Bronchial epithelial cell (primary cell): Measurements from ENCODE around the gene BICC1. TPM values are rescaled to one million over a fixed set of nuclear protein-coding genes. Genes with fewer than 3 reads are reported as not detected.

Experiments used
- DNase-seq: peaks from one replicate; pipeline ENCODE4 v3.0.0-alpha.2; 2010; ENCODE audit warnings: low read depth
- FAIRE-seq: peaks from 2 replicates; lab custom pipeline; 2011; peaks lifted over from hg19 to GRCh38; lab: Jason Lieb, UNC
- H3K27me3 ChIP-seq: 2 replicates; pipeline ENCODE4 v1.5.1; 2011; ENCODE audit warnings: low read length; ENCODE audit not compliant: control insufficient read depth, insufficient read depth
- H3K36me3 ChIP-seq: 2 replicates; pipeline ENCODE4 v1.5.1; 2011; ENCODE audit warnings: low read length; ENCODE audit not compliant: control insufficient read depth, insufficient read depth
- H3K4me3 ChIP-seq: 2 replicates; pipeline ENCODE4 v1.5.1; 2011; ENCODE audit warnings: mild to moderate bottlenecking, low read depth, low read length, control low read depth
- total RNA-seq: library from RNA; depleted of rRNA; stranded (reverse); fragments of >200 nt; gene quantifications from 2 replicates; pipeline ENCODE4 v1.2.1, GENCODE V29; 2014
- TF ChIP-seq, protein P1 (sequence below): IDR thresholded peaks from 2 replicates; pipeline ENCODE4 v1.5.1; 2011; ENCODE audit warnings: mild to moderate bottlenecking, moderate library complexity, low read length, control low read depth, inconsistent platforms; ENCODE audit not compliant: insufficient read depth, severe bottlenecking

Gene BICC1
- total RNA-seq, 1 donor from 2014 or later: 1.1 TPM

- TF ChIP-seq, protein P1, sequence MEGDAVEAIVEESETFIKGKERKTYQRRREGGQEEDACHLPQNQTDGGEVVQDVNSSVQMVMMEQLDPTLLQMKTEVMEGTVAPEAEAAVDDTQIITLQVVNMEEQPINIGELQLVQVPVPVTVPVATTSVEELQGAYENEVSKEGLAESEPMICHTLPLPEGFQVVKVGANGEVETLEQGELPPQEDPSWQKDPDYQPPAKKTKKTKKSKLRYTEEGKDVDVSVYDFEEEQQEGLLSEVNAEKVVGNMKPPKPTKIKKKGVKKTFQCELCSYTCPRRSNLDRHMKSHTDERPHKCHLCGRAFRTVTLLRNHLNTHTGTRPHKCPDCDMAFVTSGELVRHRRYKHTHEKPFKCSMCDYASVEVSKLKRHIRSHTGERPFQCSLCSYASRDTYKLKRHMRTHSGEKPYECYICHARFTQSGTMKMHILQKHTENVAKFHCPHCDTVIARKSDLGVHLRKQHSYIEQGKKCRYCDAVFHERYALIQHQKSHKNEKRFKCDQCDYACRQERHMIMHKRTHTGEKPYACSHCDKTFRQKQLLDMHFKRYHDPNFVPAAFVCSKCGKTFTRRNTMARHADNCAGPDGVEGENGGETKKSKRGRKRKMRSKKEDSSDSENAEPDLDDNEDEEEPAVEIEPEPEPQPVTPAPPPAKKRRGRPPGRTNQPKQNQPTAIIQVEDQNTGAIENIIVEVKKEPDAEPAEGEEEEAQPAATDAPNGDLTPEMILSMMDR: no peak
- no peak for FAIRE-seq
- no peaks in the 10 kb centered on the region for H3K36me3 ChIP-seq
- no peak overlapping the region for H3K4me3 ChIP-seq
- no peak for DNase-seq
- H3K27me3 ChIP-seq: no peaks in the 10 kb centered on the region
Observed at GRCh38 chr10:58615237-58615935, 102.7 kb downstream of the BICC1 start.

GRCh38 chr10:58618158-58618676 is 105.5 kb downstream of the BICC1 start:
- H3K36me3 ChIP-seq: no peaks in the 10 kb centered on the region
- no peak for DNase-seq
- no peaks in the 10 kb centered on the region for H3K27me3 ChIP-seq
- no peak overlapping the region for H3K4me3 ChIP-seq
- no peak for FAIRE-seq
- TF ChIP-seq, protein P1: no peak

DNA sequence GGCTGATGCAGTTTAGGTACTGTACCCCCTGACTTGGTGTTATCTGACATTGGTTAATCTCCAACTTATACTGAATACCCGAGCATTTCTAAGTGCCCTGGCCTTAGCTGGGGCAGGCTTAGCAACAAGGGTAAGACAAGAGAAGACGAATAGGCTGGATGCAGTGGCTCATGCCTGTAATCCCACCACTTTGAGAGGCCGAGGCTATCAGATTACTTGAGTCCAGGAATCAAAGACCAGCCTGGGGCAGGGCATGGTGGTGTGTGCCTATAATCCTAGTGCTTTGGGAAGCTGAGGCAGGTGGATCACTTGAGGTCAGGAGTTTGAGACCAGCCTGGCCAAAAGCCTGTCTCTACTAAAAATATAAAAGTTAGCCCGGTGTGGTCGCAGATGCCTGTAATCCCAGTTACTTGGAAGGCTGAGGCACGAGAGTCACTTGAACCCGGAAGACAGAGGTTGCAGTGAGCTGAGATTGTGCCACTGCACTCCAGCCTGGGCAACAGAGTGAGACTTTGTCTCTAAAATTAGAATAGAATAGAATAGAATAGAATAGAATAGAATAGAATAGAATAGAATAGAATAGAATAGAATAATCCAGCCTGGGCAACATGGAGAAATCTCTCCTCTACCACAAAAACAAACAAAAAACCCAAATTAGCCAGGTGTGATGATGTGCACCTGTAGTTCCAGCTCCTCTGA is 108.9 kb downstream of the BICC1 start:
- H3K36me3 ChIP-seq: no peaks in the 10 kb centered on the region
- DNase-seq (no peak), FAIRE-seq (no peak)
- H3K27me3 ChIP-seq: no peaks in the 10 kb centered on the region
- TF ChIP-seq, protein P1: no peak
- H3K4me3 ChIP-seq: no peak overlapping the region

GRCh38 chr10:58622246-58622645 is 109.6 kb downstream of the BICC1 start:
- no peak for FAIRE-seq
- Histone ChIP-seq H3K27me3 (no peaks in the 10 kb centered on the region), H3K36me3 (no peaks in the 10 kb centered on the region), H3K4me3 (no peak overlapping the region)
- TF ChIP-seq, protein P1: no peak
- DNase-seq: no peak

GRCh38 chr10:58625070-58625469 is 112.4 kb downstream of the BICC1 start:
- FAIRE-seq (no peak), DNase-seq (peak; percentile 88)
- TF ChIP-seq, protein P1: no peak

More at GRCh38 chr10:58625070-58625469, 112.4 kb downstream of the BICC1 start:
- no peaks in the 10 kb centered on the region for H3K27me3 ChIP-seq
- H3K4me3 ChIP-seq: no peak overlapping the region
- H3K36me3 ChIP-seq: no peaks in the 10 kb centered on the region
